Brain microvascular endothelial cell (primary cell): ENCODE results near the gene TBC1D12.

Experiments
- DNase-seq: peaks from one replicate; pipeline ENCODE4 v3.0.0-alpha.2; 2020
- H3K27ac ChIP-seq: fragments of 250-450 bp; sonication (Bioruptor Pico); 2 replicates; pipeline ENCODE4 v1.5.1; 2020; ENCODE audit warnings: mild to moderate bottlenecking, moderate library complexity
- H3K27me3 ChIP-seq: fragments of 250-450 bp; sonication (Bioruptor Pico); replicated peaks from 2 replicates; pipeline ENCODE4 v1.5.1; 2020; ENCODE audit warnings: mild to moderate bottlenecking
- H3K36me3 ChIP-seq: fragments of 250-450 bp; sonication (Bioruptor Pico); replicated peaks from 2 replicates; pipeline ENCODE4 v1.5.1; 2020; ENCODE audit warnings: mild to moderate bottlenecking
- H3K4me3 ChIP-seq: 2 replicates; pipeline ENCODE4 v1.5.1; 2011; ENCODE audit warnings: low read depth, mild to moderate bottlenecking, control low read depth, low read length, moderate library complexity
- CTCF ChIP-seq: IDR thresholded peaks from 2 replicates; pipeline ENCODE4 v1.5.1; 2011; ENCODE audit warnings: low read depth, mild to moderate bottlenecking, moderate library complexity, low read length, control low read depth, inconsistent platforms; ENCODE audit errors: missing control alignments
- in situ Hi-C: cut with HindIII; loops from 2 replicates; pipeline ENCODE4 v1.10.0; 2017; ENCODE audit warnings: low sequenced_read_pairs, low pct_ligation_motif_present

TBC1D12 gene

DNA sequence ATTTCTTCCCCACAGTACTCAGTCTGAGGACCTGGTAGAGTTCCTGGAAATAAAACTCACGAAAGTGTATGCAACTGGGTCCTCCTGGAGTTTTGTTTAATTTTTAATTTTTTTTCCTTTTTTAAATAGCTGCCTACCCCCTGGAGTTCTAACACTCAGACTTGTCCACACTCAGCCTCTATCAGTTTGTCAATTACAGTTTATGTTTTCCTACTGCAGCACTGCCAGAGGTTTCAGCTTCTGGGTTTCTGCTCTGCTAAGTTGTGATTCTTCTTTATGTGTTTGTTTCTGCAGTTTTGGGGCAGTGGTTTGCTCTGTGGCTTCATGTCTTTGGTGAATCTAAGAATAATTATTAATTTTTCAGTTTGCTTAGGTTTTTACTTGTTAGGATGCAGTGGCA lies 59.2 kb downstream of the TBC1D12 start:
- no peak for TF ChIP-seq CTCF
- in situ Hi-C loops = no loop called here

DNA sequence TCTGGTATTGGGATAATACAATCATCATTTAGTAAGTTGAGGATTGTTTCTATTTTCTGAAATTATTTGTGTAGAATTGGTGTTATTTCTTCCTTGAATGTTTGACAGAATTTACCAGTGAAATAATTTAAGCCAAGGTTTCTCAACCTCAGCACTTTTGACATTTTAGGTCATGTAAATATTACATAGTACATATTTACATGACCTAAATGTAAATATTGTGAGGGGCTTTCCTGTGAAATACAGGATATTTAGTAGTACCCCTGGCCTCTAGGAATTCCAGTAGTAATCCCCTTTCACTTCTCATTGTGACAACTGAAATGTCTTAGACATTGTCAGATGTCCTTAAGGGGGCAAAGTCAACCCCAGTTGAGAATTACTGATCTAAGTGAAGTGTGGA lies 59.8 kb downstream of the TBC1D12 start:
- no peak overlapping the region for H3K27ac ChIP-seq
- TF ChIP-seq CTCF = no peak
- no peaks in the 10 kb centered on the region for H3K27me3 ChIP-seq
- no peak overlapping the region for H3K4me3 ChIP-seq
- DNase-seq = no peak
- H3K36me3 ChIP-seq = no peaks in the 10 kb centered on the region
- in situ Hi-C loops = no loop called here

More for the DNA sequence above, 59.2 kb downstream of the TBC1D12 start:
- no peaks in the 10 kb centered on the region for H3K36me3 ChIP-seq
- no peak for DNase-seq
- H3K4me3 ChIP-seq = no peak overlapping the region
- no peaks in the 10 kb centered on the region for H3K27me3 ChIP-seq
- H3K27ac ChIP-seq = no peak overlapping the region

DNA sequence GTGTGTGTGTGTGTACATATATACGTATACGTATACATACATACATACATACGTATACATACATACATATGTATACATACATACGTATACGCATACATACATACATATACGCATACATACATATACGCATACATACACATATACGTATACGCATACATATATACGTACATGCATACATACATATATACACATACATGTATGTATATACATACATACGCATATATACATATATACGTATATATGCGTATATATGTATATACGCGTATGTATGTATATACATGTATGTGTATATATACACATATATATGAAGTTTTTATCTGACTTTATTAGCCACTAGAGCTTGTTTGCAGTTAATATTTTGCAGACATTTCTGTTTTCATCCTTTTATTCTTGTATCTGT lies 63.3 kb downstream of the TBC1D12 start:
- H3K27ac ChIP-seq = no peak overlapping the region
- TF ChIP-seq CTCF = no peak
- DNase-seq = no peak
- no peaks in the 10 kb centered on the region for H3K27me3 ChIP-seq
- in situ Hi-C loops = no loop called here
- H3K36me3 ChIP-seq = no peaks in the 10 kb centered on the region
- H3K4me3 ChIP-seq = no peak overlapping the region

- TF ChIP-seq CTCF = no peak
- Histone ChIP-seq H3K36me3 (no peaks in the 10 kb centered on the region), H3K27ac (no peak overlapping the region), H3K27me3 (no peaks in the 10 kb centered on the region), H3K4me3 (no peak overlapping the region)
- no peak for DNase-seq
- in situ Hi-C loops = no loop called here
Observed at GRCh38 chr10:94481410-94481809, 79.1 kb downstream of the TBC1D12 start.

DNA sequence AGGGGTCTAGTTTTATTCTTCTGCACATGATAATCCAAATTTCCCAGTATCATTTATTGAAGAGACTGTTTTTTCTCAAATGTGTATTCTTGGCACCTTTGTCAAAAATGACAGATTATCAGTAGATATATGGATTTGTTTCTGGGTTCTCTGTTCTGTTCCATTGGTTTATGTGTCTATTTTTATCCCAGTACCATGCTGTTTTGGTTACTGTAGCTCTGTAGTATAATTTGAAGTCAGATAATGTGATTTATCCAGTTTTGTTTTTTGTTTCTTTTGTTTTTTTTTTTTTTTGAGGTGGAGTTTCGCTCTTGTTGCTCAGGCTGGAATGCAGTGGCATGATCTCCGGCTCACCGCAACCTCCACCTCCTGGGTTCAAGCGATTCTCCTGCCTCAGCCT lies 81.6 kb downstream of the TBC1D12 start:
- Histone ChIP-seq H3K36me3 (no peaks in the 10 kb centered on the region), H3K4me3 (no peak overlapping the region), H3K27ac (no peak overlapping the region), H3K27me3 (no peaks in the 10 kb centered on the region)
- no peak for DNase-seq
- in situ Hi-C loops = no loop called here
- no peak for TF ChIP-seq CTCF

DNA sequence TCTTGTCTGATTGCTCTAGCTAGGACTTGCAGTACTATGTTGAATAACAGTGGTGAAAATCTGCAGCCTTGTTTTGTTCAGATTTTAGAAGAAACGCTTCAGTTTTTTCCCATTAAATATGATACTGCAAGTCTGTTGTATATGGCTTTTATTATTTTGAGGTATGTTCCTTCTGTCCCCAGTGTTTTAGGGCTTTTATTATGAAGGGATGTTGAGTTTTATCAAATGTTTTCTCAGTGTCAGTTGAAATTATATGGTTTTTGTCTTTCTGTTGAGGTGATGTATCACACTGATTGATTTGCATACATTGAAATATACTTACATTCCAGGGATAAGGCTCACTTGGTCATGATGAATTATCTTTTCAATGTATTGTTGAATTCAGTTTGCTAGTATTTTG lies 82.8 kb downstream of the TBC1D12 start:
- no peak for DNase-seq
- H3K4me3 ChIP-seq = no peak overlapping the region
- H3K27ac ChIP-seq = no peak overlapping the region
- TF ChIP-seq CTCF = no peak
- in situ Hi-C loops = no loop called here
- no peaks in the 10 kb centered on the region for H3K36me3 ChIP-seq
- no peaks in the 10 kb centered on the region for H3K27me3 ChIP-seq
